VCaP (cell line): ENCODE measurements around the gene NR5A1.

Source experiments
- H3K27ac ChIP-seq: fragments of 450-650 bp; 2 replicates; pipeline ENCODE4 v1.5.1; 2017
- CTCF ChIP-seq: fragments of 450-650 bp; conservative IDR thresholded peaks from 2 replicates; pipeline ENCODE4 v1.5.1; 2017; ENCODE audit warnings: mild to moderate bottlenecking, moderate library complexity

Gene NR5A1

DNA sequence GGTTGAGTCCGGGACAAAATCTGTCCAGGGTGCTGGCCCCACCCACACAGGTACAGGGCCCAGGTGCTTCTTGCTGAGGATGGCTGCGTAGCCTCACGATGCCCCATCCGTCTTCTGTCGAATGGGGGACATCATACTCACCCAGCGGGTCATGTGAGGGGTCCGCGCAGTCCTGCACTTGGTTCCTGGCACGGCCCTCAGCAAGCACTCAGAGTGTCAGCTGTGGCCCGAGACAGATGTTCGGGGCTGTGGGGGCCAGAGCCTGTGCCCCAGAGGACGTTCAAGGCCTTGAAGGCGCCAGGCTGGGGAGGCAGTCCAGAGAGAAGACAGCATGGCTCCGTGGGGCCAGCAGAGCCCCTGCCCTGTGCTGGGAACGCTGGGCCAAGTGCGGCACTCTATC lies 27.8 kb downstream of the NR5A1 start:
- no peak overlapping the region for H3K27ac ChIP-seq
- no peak for TF ChIP-seq CTCF

GRCh38 chr9:124478354-124478753 lies 28.8 kb downstream of the NR5A1 start:
- H3K27ac ChIP-seq = no peak overlapping the region
- no peak for TF ChIP-seq CTCF

GRCh38 chr9:124477648-124478285 lies 29.4 kb downstream of the NR5A1 start:
- no peak overlapping the region for H3K27ac ChIP-seq
- 0 out of 2 replicates have a peak, but pooled peaks have one; percentile 8 for TF ChIP-seq CTCF

DNA sequence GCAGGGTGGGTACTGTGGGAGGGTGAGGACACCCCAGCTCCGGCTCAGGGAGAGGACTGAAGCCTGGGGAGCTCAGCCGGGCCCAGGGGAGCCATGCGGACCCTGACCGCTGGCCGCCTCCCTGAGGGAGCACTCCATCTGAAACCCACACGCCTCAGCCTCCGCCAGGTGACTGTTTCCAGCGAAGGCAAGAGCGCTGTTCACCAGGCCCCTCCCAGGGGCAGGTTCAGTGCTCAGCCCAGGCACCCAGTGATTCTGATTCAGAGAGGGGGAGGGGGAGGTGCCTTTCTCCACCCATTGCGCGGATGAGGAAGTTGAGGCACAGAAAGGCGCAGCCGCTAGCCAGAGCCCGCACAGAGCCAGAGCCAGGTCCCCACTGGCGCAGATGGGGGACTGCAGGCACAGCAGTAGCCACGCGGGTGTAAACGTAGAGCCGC lies 30.0 kb downstream of the NR5A1 start:
- no peak overlapping the region for H3K27ac ChIP-seq
- TF ChIP-seq CTCF = no peak

DNA sequence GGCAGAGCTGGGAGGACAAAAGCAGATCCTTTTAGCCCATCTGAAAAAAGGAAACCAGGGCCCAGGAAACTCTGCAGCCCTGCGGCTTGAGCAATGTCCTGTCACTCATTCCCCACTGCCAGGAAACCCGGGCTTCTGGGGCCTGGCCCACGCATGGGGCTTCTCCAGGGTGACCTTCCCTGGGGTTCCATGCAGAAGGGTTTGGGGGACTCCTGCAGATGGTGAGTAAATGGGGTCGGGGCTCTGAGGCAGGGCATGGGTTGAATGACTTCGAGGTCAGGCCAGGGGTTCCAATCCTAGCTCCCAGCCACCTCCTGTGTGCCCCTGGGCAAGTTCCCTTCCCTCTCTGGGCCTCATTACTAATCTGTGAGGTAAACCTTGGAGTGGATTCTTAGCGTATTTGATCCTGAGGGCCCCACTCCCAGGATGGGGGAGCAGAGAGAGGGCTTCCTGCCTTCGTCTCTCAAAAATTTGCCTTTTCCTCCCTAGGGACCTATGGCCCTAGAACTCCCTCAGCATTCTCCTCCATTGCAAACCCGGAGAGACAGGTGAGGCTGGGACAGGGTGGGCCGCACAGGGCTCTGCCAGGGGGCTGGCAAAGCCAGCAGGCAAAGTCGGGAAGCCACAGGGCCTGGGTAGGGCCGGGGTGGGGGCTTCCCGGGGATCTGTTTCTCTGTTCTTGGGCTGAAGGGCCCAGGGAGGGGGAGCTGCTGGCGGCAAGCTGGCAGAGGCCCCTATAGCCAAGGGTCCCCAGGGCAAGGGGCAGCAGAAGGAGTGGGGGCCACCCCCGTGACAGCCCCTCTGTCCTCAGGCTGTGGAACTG lies 31.1 kb downstream of the NR5A1 start:
- no peak overlapping the region for H3K27ac ChIP-seq
- TF ChIP-seq CTCF = no peak

GRCh38 chr9:124475158-124475867 lies 31.9 kb downstream of the NR5A1 start:
- TF ChIP-seq CTCF = no peak

GRCh38 chr9:124474151-124474550 lies 33.0 kb downstream of the NR5A1 start:
- no peak overlapping the region for H3K27ac ChIP-seq
- no peak for TF ChIP-seq CTCF

More at GRCh38 chr9:124475158-124475867, 31.9 kb downstream of the NR5A1 start:
- H3K27ac ChIP-seq = no peak overlapping the region
